Cardiac muscle cell (in vitro differentiated cells and primary cell): ENCODE data around the gene SRSF9. TPM values are rescaled to one million over a fixed set of nuclear protein-coding genes. Genes with fewer than 3 reads are reported as not detected.

Experiments used
- DNase-seq, 2 donors: peaks; one replicate each; pipeline versions ENCODE4 v3.0.0 to v3.0.0-alpha.2; 2010 to 2017; ENCODE audit warnings: low read depth in 1 of 2, low spot score in 1 of 2
- H3K27ac ChIP-seq: fragments of 200-600 bp; sonication (generic); 2 replicates; pipeline ENCODE4 v1.5.1; 2016
- H3K27me3 ChIP-seq: fragments of 200-600 bp; sonication (generic); 2 replicates; pipeline ENCODE4 v1.6.0; 2016; ENCODE audit warnings: control low read depth
- H3K36me3 ChIP-seq: fragments of 200-600 bp; sonication (generic); 2 replicates; pipeline ENCODE4 v1.5.1; 2016; ENCODE audit warnings: control low read depth
- H3K4me1 ChIP-seq: fragments of 200-600 bp; sonication (generic); 2 replicates; pipeline ENCODE4 v1.8.1; 2017; ENCODE audit warnings: low read depth, mild to moderate bottlenecking, mixed run types
- H3K4me3 ChIP-seq: fragments of 200-600 bp; sonication (generic); 2 replicates; pipeline ENCODE4 v1.5.1; 2016; ENCODE audit warnings: mild to moderate bottlenecking
- H3K9me3 ChIP-seq: fragments of 200-600 bp; sonication (generic); 2 replicates; pipeline ENCODE4 v1.5.1; 2017; ENCODE audit warnings: low read depth, mild to moderate bottlenecking, control low read depth
- CTCF ChIP-seq: IDR thresholded peaks from 2 replicates; pipeline ENCODE4 v1.5.1; 2012; ENCODE audit warnings: low read depth, mild to moderate bottlenecking, low read length
- polyA plus RNA-seq: library from polyadenylated mRNA; unstranded; fragments of >200 nt; fragmentation: Nextera tagmentation; extraction: Ambion mirVana; gene quantifications from 2 replicates; pipeline ENCODE4 v1.2.1, GENCODE V29; 2016
- total RNA-seq: library from RNA; depleted of rRNA; stranded (reverse); fragments of >200 nt; gene quantifications from 2 replicates; pipeline ENCODE4 v1.2.3, GENCODE V29; 2016

SRSF9 gene
- total and polyA plus RNA-seq, 2 experiments from 2014 or later: 131 to 205 TPM

GRCh38 chr12:120429368-120429767, 40.2 kb downstream of the SRSF9 start:
- Histone ChIP-seq H3K9me3 (no peaks in the 10 kb centered on the region), H3K4me3 (no peak overlapping the region), H3K36me3 (no peaks in the 10 kb centered on the region), H3K27ac (no peak overlapping the region), H3K4me1 (no peaks in the 10 kb centered on the region), H3K27me3 (no peaks in the 10 kb centered on the region)
- DNase-seq: no peak
- TF ChIP-seq CTCF: no peak

GRCh38 chr12:120428597-120429229, 40.8 kb downstream of the SRSF9 start:
- Histone ChIP-seq H3K9me3 (no peaks in the 10 kb centered on the region), H3K4me3 (no peak overlapping the region), H3K4me1 (no peaks in the 10 kb centered on the region), H3K27me3 (no peaks in the 10 kb centered on the region), H3K27ac (no peak overlapping the region), H3K36me3 (no peaks in the 10 kb centered on the region)
- DNase-seq: no peak
- no peak for TF ChIP-seq CTCF

- no peak overlapping the region for H3K27ac ChIP-seq
Observed at GRCh38 chr12:120425797-120426196, 43.8 kb downstream of the SRSF9 start.

GRCh38 chr12:120422892-120423456, 46.6 kb downstream of the SRSF9 start:
- H3K27ac ChIP-seq: no peak overlapping the region
- no peak for DNase-seq
- no peak overlapping the region for H3K4me3 ChIP-seq
- H3K9me3 ChIP-seq: no peaks in the 10 kb centered on the region
- H3K4me1 ChIP-seq: no peaks in the 10 kb centered on the region
- no peak for TF ChIP-seq CTCF
- H3K27me3 ChIP-seq: no peaks in the 10 kb centered on the region
- no peaks in the 10 kb centered on the region for H3K36me3 ChIP-seq

More at GRCh38 chr12:120425797-120426196, 43.8 kb downstream of the SRSF9 start:
- Histone ChIP-seq H3K4me1 (no peaks in the 10 kb centered on the region), H3K36me3 (no peaks in the 10 kb centered on the region), H3K9me3 (no peaks in the 10 kb centered on the region), H3K27me3 (no peaks in the 10 kb centered on the region), H3K4me3 (no peak overlapping the region)
- DNase-seq: no peak
- no peak for TF ChIP-seq CTCF

- DNase-seq: no peak
- no peaks in the 10 kb centered on the region for H3K4me1 ChIP-seq
- no peaks in the 10 kb centered on the region for H3K27me3 ChIP-seq
- TF ChIP-seq CTCF: no peak
- H3K27ac ChIP-seq: no peak overlapping the region
- no peaks in the 10 kb centered on the region for H3K9me3 ChIP-seq
- no peaks in the 10 kb centered on the region for H3K36me3 ChIP-seq
- no peak overlapping the region for H3K4me3 ChIP-seq
Observed at GRCh38 chr12:120421701-120422100, 47.8 kb downstream of the SRSF9 start.
